Peyer's patch (tissue), 4 donors: ENCODE measurements around the gene DCDC2B.

ENCODE experiments used
- CTCF ChIP-seq, 6 experiments: fragments of 450-650 bp in 4 of 6; fragments of 200-600 bp in 2 of 6; sonication (generic) in 1 of 6; IDR thresholded peaks; one replicate each; pipeline ENCODE4 v1.5.1; 2017 to 2019; ENCODE audit warnings: antibody characterized with exemption in 6 of 6, mild to moderate bottlenecking in 3 of 6, moderate library complexity in 1 of 6
- POLR2A ChIP-seq, 2 donors: fragments of 450-650 bp; IDR thresholded peaks; one replicate each; pipeline ENCODE4 v1.5.1; 2017; ENCODE audit warnings: antibody characterized with exemption in 2 of 2, mild to moderate bottlenecking in 2 of 2, moderate library complexity in 2 of 2

DNA sequence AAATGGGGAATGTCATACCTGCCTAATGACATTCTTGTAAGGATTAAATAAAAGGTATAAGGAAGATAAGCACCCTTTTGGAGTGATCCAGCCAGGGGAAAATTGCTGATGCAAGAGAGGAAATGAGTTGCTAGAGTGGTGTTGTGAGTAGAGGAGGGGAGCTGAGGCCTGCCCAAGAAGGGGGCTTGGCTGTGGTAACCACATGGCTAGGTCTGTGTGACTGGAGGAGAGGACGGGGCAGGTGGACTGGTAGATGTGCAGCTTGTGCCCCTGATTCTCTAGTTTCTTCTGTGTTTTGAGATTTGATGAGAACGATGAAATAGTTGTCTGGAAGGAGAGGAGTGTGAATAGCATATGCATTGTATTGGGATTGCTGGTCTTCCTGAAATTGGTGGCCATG, 22.8 kb upstream of the DCDC2B start:
- TF ChIP-seq CTCF (IDR thresholded peaks at IDR 0.05) (no peak), POLR2A (IDR thresholded peaks at IDR 0.05) (no peak)
